ENCODE results near the gene RAD51B.

DNA sequence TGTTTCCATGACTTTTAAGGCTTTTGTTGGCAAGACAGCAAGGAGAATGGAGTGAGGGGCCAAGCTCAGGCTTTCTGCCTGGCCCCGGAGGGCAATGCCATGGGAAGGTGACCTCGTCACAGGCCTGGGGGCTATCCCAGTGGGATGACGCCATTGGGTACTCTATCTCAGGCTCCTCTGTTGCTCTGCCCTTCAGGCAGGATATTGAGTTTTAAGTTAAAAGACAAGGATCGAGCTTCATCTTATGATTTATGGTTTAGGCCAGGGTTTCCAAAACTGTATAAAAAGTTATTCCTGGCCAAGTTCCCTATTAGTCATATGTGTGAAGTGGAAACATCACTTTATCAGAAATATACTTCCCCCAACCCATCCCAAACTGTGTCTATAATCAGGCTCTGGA, 845.6 kb downstream of the RAD51B start:
- TF ChIP-seq POLR2AphosphoS5 (IDR thresholded peaks at IDR 0.05; ENCODE audit: borderline replicate concordance, low read depth, low read length) (no peak), EZH2 (IDR thresholded peaks at IDR 0.05) (no peak), FOXP2 (optimal IDR thresholded peaks at IDR 0.05; ENCODE audit: control extremely low read depth, extremely low read length, insufficient read depth) (no peak)
